Breast epithelium (tissue), 4 donors: ENCODE measurements around the gene SMCO2. TPM values are rescaled to one million over a fixed set of nuclear protein-coding genes. Genes with fewer than 3 reads are reported as not detected.

Experiments used
- DNase-seq, 2 donors: peaks; one replicate each; pipeline ENCODE4 v3.0.0-alpha.2; 2019; ENCODE audit warnings: low spot score in 2 of 2
- H3K27ac ChIP-seq, 2 donors: fragments of 200-600 bp; sonication (generic) in 1 of 2; one replicate each; pipeline ENCODE4 v1.5.1; 2016 to 2019; ENCODE audit warnings: mild to moderate bottlenecking in 1 of 2
- H3K27me3 ChIP-seq, 2 donors: fragments of 200-600 bp; sonication (generic) in 1 of 2; one replicate each; pipeline versions ENCODE4 v1.5.1 to v1.6.0; 2017 to 2019; ENCODE audit warnings: control low read depth in 1 of 2, mild to moderate bottlenecking in 1 of 2
- H3K36me3 ChIP-seq: fragments of 200-600 bp; one replicate; pipeline ENCODE4 v1.5.1; 2019
- H3K4me1 ChIP-seq, 2 donors: fragments of 200-600 bp; sonication (generic); one replicate each; pipeline ENCODE4 v1.5.1; 2016 to 2019; ENCODE audit warnings: control low read depth in 1 of 2
- H3K4me3 ChIP-seq, 3 donors: fragments of 200-600 bp; sonication (generic); 1 replicate in 2 of 3; 2 replicates in 1 of 3; pipeline ENCODE4 v1.5.1; 2016 to 2019; ENCODE audit warnings: mild to moderate bottlenecking in 3 of 3, moderate library complexity in 2 of 3
- H3K9me3 ChIP-seq, 2 donors: fragments of 200-600 bp; sonication (generic) in 1 of 2; one replicate each; pipeline ENCODE4 v1.5.1; 2016 to 2019; ENCODE audit warnings: control low read depth in 1 of 2
- CTCF ChIP-seq, 3 donors: fragments of 450-650 bp; IDR thresholded peaks; one replicate each; pipeline ENCODE4 v1.5.1; 2016 to 2017; ENCODE audit warnings: antibody characterized with exemption in 3 of 3, mild to moderate bottlenecking in 3 of 3, moderate library complexity in 3 of 3
- POLR2A ChIP-seq: fragments of 450-650 bp; IDR thresholded peaks from one replicate; pipeline ENCODE4 v1.6.1; 2016; ENCODE audit warnings: antibody characterized with exemption, mild to moderate bottlenecking, moderate library complexity
- POLR2AphosphoS5 ChIP-seq, 3 donors: sonication (generic); formaldehyde crosslinking; IDR thresholded peaks; one replicate each; pipeline ENCODE4 v1.6.1; 2017; ENCODE audit warnings: antibody characterized with exemption in 3 of 3
- intact Hi-C: fragments of 100-400 bp; cut with DNase I; formaldehyde crosslinking; loops from one replicate; pipeline ENCODE4 v1.15.1; 2023; ENCODE audit warnings: low total_unique reads
- total RNA-seq, 3 donors: library from RNA; depleted of rRNA; stranded (reverse); fragments of >200 nt; gene quantifications; one replicate each; pipeline ENCODE4 v1.1.0, GENCODE V29; 2016

The SMCO2 gene
- total RNA-seq, 3 donors from 2014 or later: not detected

GRCh38 chr12:27478949-27479348 lies 32.4 kb downstream of the SMCO2 start:
- intact Hi-C loops: no loop called here
- no peak overlapping the region for H3K4me3 ChIP-seq
- no peak for DNase-seq
- H3K4me1 ChIP-seq: no peaks in the 10 kb centered on the region
- H3K27ac ChIP-seq: no peak overlapping the region
- no peaks in the 10 kb centered on the region for H3K27me3 ChIP-seq
- H3K9me3 ChIP-seq: peaks cover 8 to 26% of the 10 kb centered on the region in 2 donors
- no peaks in the 10 kb centered on the region for H3K36me3 ChIP-seq
- no peak for TF ChIP-seq CTCF (IDR thresholded peaks at IDR 0.05)
- TF ChIP-seq POLR2AphosphoS5 (IDR thresholded peaks at IDR 0.05): no peak
- no peak for TF ChIP-seq POLR2A

GRCh38 chr12:27480016-27480415 lies 33.5 kb downstream of the SMCO2 start:
- DNase-seq: no peak
- Histone ChIP-seq H3K27me3 (no peaks in the 10 kb centered on the region), H3K27ac (no peak overlapping the region), H3K36me3 (no peaks in the 10 kb centered on the region), H3K9me3 (peaks cover 8 to 26% of the 10 kb centered on the region in 2 donors), H3K4me1 (no peaks in the 10 kb centered on the region), H3K4me3 (no peak overlapping the region)
- intact Hi-C loops: no loop called here
- TF ChIP-seq POLR2AphosphoS5 (IDR thresholded peaks at IDR 0.05) (no peak), POLR2A (no peak), CTCF (IDR thresholded peaks at IDR 0.05) (no peak)

- no peak for DNase-seq
- TF ChIP-seq CTCF (IDR thresholded peaks at IDR 0.05) (no peak), POLR2A (no peak), POLR2AphosphoS5 (IDR thresholded peaks at IDR 0.05) (no peak)
- no peaks in the 10 kb centered on the region for H3K9me3 ChIP-seq
- H3K4me1 ChIP-seq: no peaks in the 10 kb centered on the region
- intact Hi-C loops: no loop called here
- no peaks in the 10 kb centered on the region for H3K36me3 ChIP-seq
- no peak overlapping the region for H3K4me3 ChIP-seq
- H3K27me3 ChIP-seq: no peaks in the 10 kb centered on the region
- H3K27ac ChIP-seq: no peak overlapping the region
Observed at GRCh38 chr12:27486961-27487360, 40.4 kb downstream of the SMCO2 start.

GRCh38 chr12:27488479-27488878 lies 41.9 kb downstream of the SMCO2 start:
- no peaks in the 10 kb centered on the region for H3K36me3 ChIP-seq
- no peak for DNase-seq

GRCh38 chr12:27491226-27491625 lies 44.7 kb downstream of the SMCO2 start:
- no peak overlapping the region for H3K27ac ChIP-seq
- intact Hi-C loops: no loop called here
- no peaks in the 10 kb centered on the region for H3K4me1 ChIP-seq
- no peak overlapping the region for H3K4me3 ChIP-seq
- no peaks in the 10 kb centered on the region for H3K36me3 ChIP-seq
- no peak for DNase-seq
- no peaks in the 10 kb centered on the region for H3K27me3 ChIP-seq
- H3K9me3 ChIP-seq: no peaks in the 10 kb centered on the region
- no peak for TF ChIP-seq CTCF (IDR thresholded peaks at IDR 0.05)
- TF ChIP-seq POLR2A: no peak
- no peak for TF ChIP-seq POLR2AphosphoS5 (IDR thresholded peaks at IDR 0.05)

More at GRCh38 chr12:27488479-27488878, 41.9 kb downstream of the SMCO2 start:
- H3K4me3 ChIP-seq: no peak overlapping the region
- no peak overlapping the region for H3K27ac ChIP-seq
- intact Hi-C loops: no loop called here
- H3K27me3 ChIP-seq: no peaks in the 10 kb centered on the region
- H3K4me1 ChIP-seq: no peaks in the 10 kb centered on the region
- TF ChIP-seq POLR2A: no peak
- no peak for TF ChIP-seq CTCF (IDR thresholded peaks at IDR 0.05)
- TF ChIP-seq POLR2AphosphoS5 (IDR thresholded peaks at IDR 0.05): no peak
- no peaks in the 10 kb centered on the region for H3K9me3 ChIP-seq
